ENCODE data around the gene RALGAPA2. TPM values are rescaled to one million over a fixed set of nuclear protein-coding genes. Genes with fewer than 3 reads are reported as not detected.

The RALGAPA2 gene
- total RNA-seq, 4 donors from 2014 or later = 13.3 to 29.8 (median 23.6) TPM

GRCh38 chr20:20754714-20755113 lies 42.3 kb upstream of the RALGAPA2 start:
- no peak overlapping the region for H3K27ac ChIP-seq
- intact Hi-C loops (cut with DNase I) = no loop called here
- TF ChIP-seq, protein P1, sequence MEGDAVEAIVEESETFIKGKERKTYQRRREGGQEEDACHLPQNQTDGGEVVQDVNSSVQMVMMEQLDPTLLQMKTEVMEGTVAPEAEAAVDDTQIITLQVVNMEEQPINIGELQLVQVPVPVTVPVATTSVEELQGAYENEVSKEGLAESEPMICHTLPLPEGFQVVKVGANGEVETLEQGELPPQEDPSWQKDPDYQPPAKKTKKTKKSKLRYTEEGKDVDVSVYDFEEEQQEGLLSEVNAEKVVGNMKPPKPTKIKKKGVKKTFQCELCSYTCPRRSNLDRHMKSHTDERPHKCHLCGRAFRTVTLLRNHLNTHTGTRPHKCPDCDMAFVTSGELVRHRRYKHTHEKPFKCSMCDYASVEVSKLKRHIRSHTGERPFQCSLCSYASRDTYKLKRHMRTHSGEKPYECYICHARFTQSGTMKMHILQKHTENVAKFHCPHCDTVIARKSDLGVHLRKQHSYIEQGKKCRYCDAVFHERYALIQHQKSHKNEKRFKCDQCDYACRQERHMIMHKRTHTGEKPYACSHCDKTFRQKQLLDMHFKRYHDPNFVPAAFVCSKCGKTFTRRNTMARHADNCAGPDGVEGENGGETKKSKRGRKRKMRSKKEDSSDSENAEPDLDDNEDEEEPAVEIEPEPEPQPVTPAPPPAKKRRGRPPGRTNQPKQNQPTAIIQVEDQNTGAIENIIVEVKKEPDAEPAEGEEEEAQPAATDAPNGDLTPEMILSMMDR (IDR thresholded peaks at IDR 0.05) = no peak
- no peak for TF ChIP-seq POLR2A (IDR thresholded peaks at IDR 0.05)
- no peaks in the 10 kb centered on the region for H3K27me3 ChIP-seq
- H3K4me1 ChIP-seq = no peaks in the 10 kb centered on the region
- no peak overlapping the region for H3K4me3 ChIP-seq
- no peaks in the 10 kb centered on the region for H3K9me3 ChIP-seq
- H3K36me3 ChIP-seq = no peaks in the 10 kb centered on the region
- 67 to 90% methylated on average over 2 to 3 of the region's 3 CpGs for WGBS, 2 donors
- no peak for DNase-seq

GRCh38 chr20:20752712-20753111 lies 40.3 kb upstream of the RALGAPA2 start:
- no peak for DNase-seq
- Histone ChIP-seq H3K27ac (peak overlapping the region in 2 of 4 donors; percentile 42 to 50), H3K4me3 (no peak overlapping the region), H3K4me1 (no peaks in the 10 kb centered on the region), H3K9me3 (peaks cover 0 to 4% (median 0%) of the 10 kb centered on the region in 3 donors), H3K27me3 (peaks cover 0 to 4% (median 0%) of the 10 kb centered on the region in 4 donors), H3K36me3 (no peaks in the 10 kb centered on the region)
- intact Hi-C loops (cut with DNase I) = no loop called here
- WGBS, 2 donors = 36 to 46% methylated on average over 5 of the region's 5 CpGs
- TF ChIP-seq POLR2A (IDR thresholded peaks at IDR 0.05) = no peak
- TF ChIP-seq, protein P1 (IDR thresholded peaks at IDR 0.05) = no peak

- WGBS, 2 donors = 40 to 46% methylated on average over 1 of the region's 1 CpG
- intact Hi-C loops (cut with DNase I) = no loop called here
Observed at GRCh38 chr20:20747298-20747697, 34.9 kb upstream of the RALGAPA2 start.

GRCh38 chr20:20744170-20744725 lies 31.8 kb upstream of the RALGAPA2 start:
- TF ChIP-seq, protein P1 (IDR thresholded peaks at IDR 0.05) = no peak
- TF ChIP-seq POLR2A (IDR thresholded peaks at IDR 0.05) = no peak
- peaks cover 0 to 17% (median 0%) of the 10 kb centered on the region in 4 donors for H3K27me3 ChIP-seq
- no peak overlapping the region for H3K4me3 ChIP-seq
- peak overlapping the region; percentile 63 to 82 (median 74) for H3K27ac ChIP-seq
- H3K4me1 ChIP-seq = peaks cover 18 to 41% (median 33%) of the 10 kb centered on the region in 3 donors
- H3K9me3 ChIP-seq = peaks cover 0 to 4% (median 0%) of the 10 kb centered on the region in 3 donors
- DNase-seq = no peak
- intact Hi-C loops (cut with DNase I) = no loop called here
- WGBS, 2 donors = 28 to 36% methylated on average over 5 of the region's 5 CpGs
- H3K36me3 ChIP-seq = no peaks in the 10 kb centered on the region

More at GRCh38 chr20:20747298-20747697, 34.9 kb upstream of the RALGAPA2 start:
- H3K9me3 ChIP-seq = peaks cover 0 to 4% (median 0%) of the 10 kb centered on the region in 3 donors
- H3K36me3 ChIP-seq = no peaks in the 10 kb centered on the region
- no peak overlapping the region for H3K27ac ChIP-seq
- H3K4me3 ChIP-seq = no peak overlapping the region
- peaks cover 10 to 24% (median 22%) of the 10 kb centered on the region in 3 donors for H3K4me1 ChIP-seq
- TF ChIP-seq POLR2A (IDR thresholded peaks at IDR 0.05) = no peak
- TF ChIP-seq, protein P1 (IDR thresholded peaks at IDR 0.05) = no peak
- DNase-seq = no peak
- H3K27me3 ChIP-seq = peaks cover 0 to 17% (median 0%) of the 10 kb centered on the region in 4 donors

GRCh38 chr20:20743511-20744169 lies 31.2 kb upstream of the RALGAPA2 start:
- H3K4me3 ChIP-seq = peak overlapping the region in 2 of 4 donors; percentile 8 to 27

More at GRCh38 chr20:20743511-20744169, 31.2 kb upstream of the RALGAPA2 start:
- intact Hi-C loops (cut with DNase I) = no loop called here
- Histone ChIP-seq H3K4me1 (peaks cover 18 to 41% (median 33%) of the 10 kb centered on the region in 3 donors), H3K9me3 (peaks cover 0 to under 1% (median 0%) of the 10 kb centered on the region in 3 donors), H3K27me3 (peaks cover 0 to 17% (median 0%) of the 10 kb centered on the region in 4 donors), H3K27ac (peak overlapping the region; percentile 63 to 82 (median 74)), H3K36me3 (no peaks in the 10 kb centered on the region)
- 6 to 18% methylated on average over 7 to 10 of the region's 15 CpGs for WGBS, 2 donors
- TF ChIP-seq, protein P1 (IDR thresholded peaks at IDR 0.05) = no peak
- no peak for TF ChIP-seq POLR2A (IDR thresholded peaks at IDR 0.05)
- no peak for DNase-seq
